HepG2 (cell line): Measurements from ENCODE around the gene C20orf204. TPM values are rescaled to one million over a fixed set of nuclear protein-coding genes. Genes with fewer than 3 reads are reported as not detected.
A peak's percentile ranks its signal among the peaks of the same experiment; 100 is the strongest.

Experiments used
- FOXA3 ChIP-seq: IDR thresholded peaks from 2 replicates; pipeline ENCODE4 v1.6.1; 2016; ENCODE audit warnings: missing genetic modification reagents, missing compliant biosample characterization
- HNRNPLL ChIP-seq: fragments of 200-400 bp; formaldehyde crosslinking; IDR thresholded peaks from 2 replicates; pipeline ENCODE4 v1.6.1; 2017; ENCODE audit warnings: mild to moderate bottlenecking, low read depth, low read length; ENCODE audit not compliant: poor library complexity, severe bottlenecking
- NCOR1 ChIP-seq: fragments of 200-600 bp; sonication (generic); IDR thresholded peaks from 2 replicates; pipeline ENCODE4 v1.7.0; 2017; ENCODE audit warnings: antibody characterized with exemption, low read length, borderline replicate concordance
- SMARCC2 ChIP-seq: fragments of 450-650 bp; IDR thresholded peaks from 2 replicates; pipeline ENCODE4 v1.6.1; 2017; ENCODE audit warnings: antibody characterized with exemption, mild to moderate bottlenecking
- ZFX ChIP-seq: sonication (generic); formaldehyde crosslinking; IDR thresholded peaks from 2 replicates; pipeline ENCODE4 v1.4.0; 2020; ENCODE audit warnings: mild to moderate bottlenecking, low read depth, missing genetic modification reagents, moderate library complexity
- ZNF563 ChIP-seq: sonication (generic); formaldehyde crosslinking; IDR thresholded peaks from 2 replicates; pipeline ENCODE4 v1.8.0; 2022; ENCODE audit warnings: mild to moderate bottlenecking, moderate library complexity, missing genetic modification reagents
- ZNF564 ChIP-seq: sonication (generic); formaldehyde crosslinking; IDR thresholded peaks from 2 replicates; pipeline ENCODE4 v1.8.1; 2023; ENCODE audit warnings: mild to moderate bottlenecking, missing genetic modification reagents
- polyA plus RNA-seq, 8 experiments: library from polyadenylated mRNA; depleted of rRNA in 3 of 8; stranded (reverse) in 7 of 8; unstranded in 1 of 8; fragments of >200 nt; fragmentation: Illumina TruSeq in 4 of 8; extraction: Trizol in 4 of 8; gene quantifications; 2 replicates each; pipeline versions ENCODE4 v1.2.1 to v1.2.3, GENCODE V29; 2011 to 2016; ENCODE audit warnings: low read depth in 4 of 8, missing spikeins in 1 of 8, mixed read lengths in 1 of 8; ENCODE audit not compliant: insufficient read depth in 1 of 8
- total RNA-seq, 5 experiments: library from RNA; depleted of rRNA; stranded (reverse); fragments of >200 nt; fragmentation: Illumina TruSeq; extraction: Trizol; gene quantifications; 2 replicates each; pipeline ENCODE4 v1.2.3, GENCODE V29; 2016; ENCODE audit warnings: low read depth in 1 of 5
- TF ChIP-seq, protein P1 (sequence below): sonication (generic); formaldehyde crosslinking; conservative IDR thresholded peaks from 2 replicates; pipeline ENCODE4 v1.8.0; 2022; ENCODE audit warnings: mild to moderate bottlenecking, moderate library complexity, missing genetic modification reagents
- TF ChIP-seq, protein P2 (sequence below): sonication (generic); formaldehyde crosslinking; IDR thresholded peaks from 2 replicates; pipeline ENCODE4 v1.4.0; 2020; ENCODE audit warnings: missing genetic modification reagents
- TF ChIP-seq, protein P3 (sequence below): sonication (generic); formaldehyde crosslinking; IDR thresholded peaks from 2 replicates; pipeline ENCODE4 v1.5.1; 2020; ENCODE audit warnings: mild to moderate bottlenecking, missing genetic modification reagents, moderate library complexity
- TF ChIP-seq, protein P4 (sequence below): sonication (generic); formaldehyde crosslinking; IDR thresholded peaks from 2 replicates; pipeline ENCODE4 v1.5.1; 2020; ENCODE audit warnings: mild to moderate bottlenecking, missing genetic modification reagents, borderline replicate concordance
- TF ChIP-seq, protein P5 (sequence below), 2 experiments: sonication (generic) in 1 of 2; formaldehyde crosslinking in 1 of 2; IDR thresholded peaks; 2 replicates each; pipeline versions ENCODE4 v1.4.0 to v1.6.1; 2016 to 2020; ENCODE audit warnings: borderline replicate concordance in 1 of 2, low read depth in 1 of 2, mild to moderate bottlenecking in 1 of 2, missing genetic modification reagents in 1 of 2

The C20orf204 gene
- total and polyA plus RNA-seq, 2 of the 13 experiments (the other 11 are each of a cell fraction or from before 2014, with no cell fraction given): 22.1 to 80.0 TPM

DNA sequence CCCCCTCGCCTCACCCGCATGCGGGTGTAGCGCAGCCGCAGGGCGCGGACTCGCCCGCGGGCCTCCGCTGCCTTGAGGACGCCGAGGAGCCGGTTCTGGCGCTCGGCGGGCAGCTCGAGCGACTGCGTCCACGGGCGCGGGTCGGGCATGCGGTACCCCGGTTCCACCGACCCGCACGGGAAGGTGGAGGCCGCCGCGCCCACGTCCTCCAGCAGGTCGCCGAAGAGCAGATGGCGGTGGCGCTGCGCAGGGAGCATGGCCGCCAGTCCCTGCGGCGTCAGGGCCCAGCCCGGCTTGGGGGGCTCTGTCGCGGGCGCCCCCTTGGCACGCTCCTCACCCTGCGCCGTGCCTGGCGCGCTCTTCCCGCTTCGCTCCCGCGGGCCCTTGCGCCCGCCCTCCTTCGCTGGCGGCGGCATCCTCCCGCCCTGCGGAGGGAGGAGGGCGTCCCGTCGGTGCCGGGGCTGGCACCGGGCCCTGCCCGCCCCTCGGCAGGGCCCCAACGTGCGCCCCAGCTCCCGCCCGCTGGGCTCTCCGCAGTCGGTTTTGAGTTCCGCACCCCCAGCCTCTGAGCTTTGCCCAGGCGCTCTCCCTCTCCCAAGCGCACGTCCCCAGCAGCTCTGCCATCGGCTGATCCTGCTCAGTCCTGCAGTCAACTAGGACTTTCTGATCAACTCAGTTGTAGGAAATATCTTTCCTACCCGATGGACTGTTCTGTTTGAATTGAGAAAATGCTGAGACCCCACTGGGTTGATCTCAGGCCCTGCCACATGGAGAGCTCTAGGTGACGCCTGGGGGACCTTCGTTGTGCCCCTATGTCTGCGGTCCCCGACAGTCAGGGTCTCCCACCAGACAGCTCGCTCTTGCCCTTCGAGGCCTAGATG lies 48.1 kb downstream of the C20orf204 start, which contains the start of gene LKAAEAR1 (continued):
- TF ChIP-seq HNRNPLL: peak; percentile 28
- no peak for TF ChIP-seq NCOR1
- TF ChIP-seq SMARCC2: no peak
- TF ChIP-seq, protein P1, sequence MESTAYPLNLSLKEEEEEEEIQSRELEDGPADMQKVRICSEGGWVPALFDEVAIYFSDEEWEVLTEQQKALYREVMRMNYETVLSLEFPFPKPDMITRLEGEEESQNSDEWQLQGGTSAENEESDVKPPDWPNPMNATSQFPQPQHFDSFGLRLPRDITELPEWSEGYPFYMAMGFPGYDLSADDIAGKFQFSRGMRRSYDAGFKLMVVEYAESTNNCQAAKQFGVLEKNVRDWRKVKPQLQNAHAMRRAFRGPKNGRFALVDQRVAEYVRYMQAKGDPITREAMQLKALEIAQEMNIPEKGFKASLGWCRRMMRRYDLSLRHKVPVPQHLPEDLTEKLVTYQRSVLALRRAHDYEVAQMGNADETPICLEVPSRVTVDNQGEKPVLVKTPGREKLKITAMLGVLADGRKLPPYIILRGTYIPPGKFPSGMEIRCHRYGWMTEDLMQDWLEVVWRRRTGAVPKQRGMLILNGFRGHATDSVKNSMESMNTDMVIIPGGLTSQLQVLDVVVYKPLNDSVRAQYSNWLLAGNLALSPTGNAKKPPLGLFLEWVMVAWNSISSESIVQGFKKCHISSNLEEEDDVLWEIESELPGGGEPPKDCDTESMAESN (CRISPR knock-in tag): 0 out of 2 replicates have a peak, but pooled peaks have one; percentile 64
- TF ChIP-seq ZNF564 (CRISPR knock-in tag): no peak; the same call in 1 of the 2 replicates
- TF ChIP-seq, protein P2, sequence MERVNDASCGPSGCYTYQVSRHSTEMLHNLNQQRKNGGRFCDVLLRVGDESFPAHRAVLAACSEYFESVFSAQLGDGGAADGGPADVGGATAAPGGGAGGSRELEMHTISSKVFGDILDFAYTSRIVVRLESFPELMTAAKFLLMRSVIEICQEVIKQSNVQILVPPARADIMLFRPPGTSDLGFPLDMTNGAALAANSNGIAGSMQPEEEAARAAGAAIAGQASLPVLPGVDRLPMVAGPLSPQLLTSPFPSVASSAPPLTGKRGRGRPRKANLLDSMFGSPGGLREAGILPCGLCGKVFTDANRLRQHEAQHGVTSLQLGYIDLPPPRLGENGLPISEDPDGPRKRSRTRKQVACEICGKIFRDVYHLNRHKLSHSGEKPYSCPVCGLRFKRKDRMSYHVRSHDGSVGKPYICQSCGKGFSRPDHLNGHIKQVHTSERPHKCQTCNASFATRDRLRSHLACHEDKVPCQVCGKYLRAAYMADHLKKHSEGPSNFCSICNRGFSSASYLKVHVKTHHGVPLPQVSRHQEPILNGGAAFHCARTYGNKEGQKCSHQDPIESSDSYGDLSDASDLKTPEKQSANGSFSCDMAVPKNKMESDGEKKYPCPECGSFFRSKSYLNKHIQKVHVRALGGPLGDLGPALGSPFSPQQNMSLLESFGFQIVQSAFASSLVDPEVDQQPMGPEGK (CRISPR knock-in tag): 0 out of 2 replicates have a peak, but pooled peaks have one; percentile 4
- peak; percentile 64 for TF ChIP-seq ZFX
- TF ChIP-seq, protein P3, sequence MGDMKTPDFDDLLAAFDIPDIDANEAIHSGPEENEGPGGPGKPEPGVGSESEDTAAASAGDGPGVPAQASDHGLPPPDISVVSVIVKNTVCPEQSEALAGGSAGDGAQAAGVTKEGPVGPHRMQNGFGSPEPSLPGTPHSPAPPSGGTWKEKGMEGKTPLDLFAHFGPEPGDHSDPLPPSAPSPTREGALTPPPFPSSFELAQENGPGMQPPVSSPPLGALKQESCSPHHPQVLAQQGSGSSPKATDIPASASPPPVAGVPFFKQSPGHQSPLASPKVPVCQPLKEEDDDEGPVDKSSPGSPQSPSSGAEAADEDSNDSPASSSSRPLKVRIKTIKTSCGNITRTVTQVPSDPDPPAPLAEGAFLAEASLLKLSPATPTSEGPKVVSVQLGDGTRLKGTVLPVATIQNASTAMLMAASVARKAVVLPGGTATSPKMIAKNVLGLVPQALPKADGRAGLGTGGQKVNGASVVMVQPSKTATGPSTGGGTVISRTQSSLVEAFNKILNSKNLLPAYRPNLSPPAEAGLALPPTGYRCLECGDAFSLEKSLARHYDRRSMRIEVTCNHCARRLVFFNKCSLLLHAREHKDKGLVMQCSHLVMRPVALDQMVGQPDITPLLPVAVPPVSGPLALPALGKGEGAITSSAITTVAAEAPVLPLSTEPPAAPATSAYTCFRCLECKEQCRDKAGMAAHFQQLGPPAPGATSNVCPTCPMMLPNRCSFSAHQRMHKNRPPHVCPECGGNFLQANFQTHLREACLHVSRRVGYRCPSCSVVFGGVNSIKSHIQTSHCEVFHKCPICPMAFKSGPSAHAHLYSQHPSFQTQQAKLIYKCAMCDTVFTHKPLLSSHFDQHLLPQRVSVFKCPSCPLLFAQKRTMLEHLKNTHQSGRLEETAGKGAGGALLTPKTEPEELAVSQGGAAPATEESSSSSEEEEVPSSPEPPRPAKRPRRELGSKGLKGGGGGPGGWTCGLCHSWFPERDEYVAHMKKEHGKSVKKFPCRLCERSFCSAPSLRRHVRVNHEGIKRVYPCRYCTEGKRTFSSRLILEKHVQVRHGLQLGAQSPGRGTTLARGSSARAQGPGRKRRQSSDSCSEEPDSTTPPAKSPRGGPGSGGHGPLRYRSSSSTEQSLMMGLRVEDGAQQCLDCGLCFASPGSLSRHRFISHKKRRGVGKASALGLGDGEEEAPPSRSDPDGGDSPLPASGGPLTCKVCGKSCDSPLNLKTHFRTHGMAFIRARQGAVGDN (CRISPR knock-in tag): peak; percentile 74
- TF ChIP-seq, protein P4, sequence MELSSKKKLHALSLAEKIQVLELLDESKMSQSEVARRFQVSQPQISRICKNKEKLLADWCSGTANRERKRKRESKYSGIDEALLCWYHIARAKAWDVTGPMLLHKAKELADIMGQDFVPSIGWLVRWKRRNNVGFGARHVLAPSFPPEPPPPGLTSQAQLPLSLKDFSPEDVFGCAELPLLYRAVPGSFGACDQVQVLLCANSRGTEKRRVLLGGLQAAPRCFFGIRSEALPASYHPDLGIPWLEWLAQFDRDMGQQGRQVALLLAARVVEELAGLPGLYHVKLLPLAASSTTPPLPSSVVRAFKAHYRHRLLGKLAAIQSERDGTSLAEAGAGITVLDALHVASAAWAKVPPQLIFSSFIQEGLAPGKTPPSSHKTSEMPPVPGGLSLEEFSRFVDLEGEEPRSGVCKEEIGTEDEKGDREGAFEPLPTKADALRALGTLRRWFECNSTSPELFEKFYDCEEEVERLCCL: no peak
- TF ChIP-seq ZNF563 (CRISPR knock-in tag): no peak; the same call in 1 of the 2 replicates
- TF ChIP-seq, protein P5, sequence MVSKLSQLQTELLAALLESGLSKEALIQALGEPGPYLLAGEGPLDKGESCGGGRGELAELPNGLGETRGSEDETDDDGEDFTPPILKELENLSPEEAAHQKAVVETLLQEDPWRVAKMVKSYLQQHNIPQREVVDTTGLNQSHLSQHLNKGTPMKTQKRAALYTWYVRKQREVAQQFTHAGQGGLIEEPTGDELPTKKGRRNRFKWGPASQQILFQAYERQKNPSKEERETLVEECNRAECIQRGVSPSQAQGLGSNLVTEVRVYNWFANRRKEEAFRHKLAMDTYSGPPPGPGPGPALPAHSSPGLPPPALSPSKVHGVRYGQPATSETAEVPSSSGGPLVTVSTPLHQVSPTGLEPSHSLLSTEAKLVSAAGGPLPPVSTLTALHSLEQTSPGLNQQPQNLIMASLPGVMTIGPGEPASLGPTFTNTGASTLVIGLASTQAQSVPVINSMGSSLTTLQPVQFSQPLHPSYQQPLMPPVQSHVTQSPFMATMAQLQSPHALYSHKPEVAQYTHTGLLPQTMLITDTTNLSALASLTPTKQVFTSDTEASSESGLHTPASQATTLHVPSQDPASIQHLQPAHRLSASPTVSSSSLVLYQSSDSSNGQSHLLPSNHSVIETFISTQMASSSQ (IDR thresholded peaks at IDR 0.05; ENCODE audit: low read depth): no peak
- TF ChIP-seq, protein P5 (CRISPR knock-in tag; IDR thresholded peaks at IDR 0.05; ENCODE audit: borderline replicate concordance): peak; percentile 47; the same call in 1 of the 2 replicates
- no peak for TF ChIP-seq FOXA3 (CRISPR knock-in tag)
